HUES6 (cell line): ENCODE measurements around the gene EPHA4.

ENCODE experiments used
- H3K27ac ChIP-seq: 2 replicates; pipeline ENCODE4 v1.7.0; 2013; ENCODE audit warnings: low read depth, mild to moderate bottlenecking, low read length, inconsistent platforms
- H3K27me3 ChIP-seq: 2 replicates; pipeline ENCODE4 v1.6.1; 2013; ENCODE audit warnings: low read length; ENCODE audit not compliant: control insufficient read depth, insufficient read depth
- H3K36me3 ChIP-seq: 2 replicates; pipeline ENCODE4 v1.6.1; 2013; ENCODE audit warnings: low read length; ENCODE audit not compliant: control insufficient read depth, insufficient read depth
- H3K4me1 ChIP-seq: 2 replicates; pipeline ENCODE4 v1.6.1; 2013; ENCODE audit warnings: low read length; ENCODE audit not compliant: control insufficient read depth, insufficient read depth
- H3K4me3 ChIP-seq: 2 replicates; pipeline ENCODE4 v1.5.1; 2013; ENCODE audit warnings: low read depth, low read length
- H3K9ac ChIP-seq: one replicate; pipeline ENCODE4 v1.6.1; 2013; ENCODE audit warnings: mild to moderate bottlenecking, low read length
- H3K9me3 ChIP-seq: 2 replicates; pipeline ENCODE4 v1.6.1; 2013; ENCODE audit warnings: low read depth, low read length; ENCODE audit not compliant: control insufficient read depth, insufficient read depth

EPHA4 gene

DNA sequence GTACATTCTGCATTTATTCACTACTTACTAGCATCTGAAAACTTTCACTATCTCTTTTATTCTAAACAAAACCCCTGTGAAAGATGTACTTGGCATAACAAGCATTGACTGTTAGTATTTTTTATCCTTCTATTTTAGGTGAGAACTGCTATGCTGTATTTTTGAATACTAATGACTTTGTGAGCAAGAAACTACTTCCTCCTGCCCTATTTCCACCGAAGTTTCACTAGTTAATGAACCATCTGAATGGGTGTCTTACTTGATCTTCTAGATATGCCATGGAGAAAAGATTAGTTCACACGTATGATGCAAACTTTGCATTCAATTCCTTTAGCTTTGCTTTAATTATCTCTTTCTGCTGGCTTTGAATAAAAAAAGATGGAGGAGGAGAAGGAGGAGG, 68.1 kb downstream of the EPHA4 start:
- no peaks in the 10 kb centered on the region for H3K36me3 ChIP-seq
- H3K27me3 ChIP-seq: no peaks in the 10 kb centered on the region
- no peak overlapping the region for H3K9ac ChIP-seq
- peaks cover 11% of the 10 kb centered on the region; the same call in 1 of the 2 replicates for H3K4me1 ChIP-seq
- H3K27ac ChIP-seq: no peak overlapping the region
- no peaks in the 10 kb centered on the region for H3K9me3 ChIP-seq
- no peak overlapping the region for H3K4me3 ChIP-seq

DNA sequence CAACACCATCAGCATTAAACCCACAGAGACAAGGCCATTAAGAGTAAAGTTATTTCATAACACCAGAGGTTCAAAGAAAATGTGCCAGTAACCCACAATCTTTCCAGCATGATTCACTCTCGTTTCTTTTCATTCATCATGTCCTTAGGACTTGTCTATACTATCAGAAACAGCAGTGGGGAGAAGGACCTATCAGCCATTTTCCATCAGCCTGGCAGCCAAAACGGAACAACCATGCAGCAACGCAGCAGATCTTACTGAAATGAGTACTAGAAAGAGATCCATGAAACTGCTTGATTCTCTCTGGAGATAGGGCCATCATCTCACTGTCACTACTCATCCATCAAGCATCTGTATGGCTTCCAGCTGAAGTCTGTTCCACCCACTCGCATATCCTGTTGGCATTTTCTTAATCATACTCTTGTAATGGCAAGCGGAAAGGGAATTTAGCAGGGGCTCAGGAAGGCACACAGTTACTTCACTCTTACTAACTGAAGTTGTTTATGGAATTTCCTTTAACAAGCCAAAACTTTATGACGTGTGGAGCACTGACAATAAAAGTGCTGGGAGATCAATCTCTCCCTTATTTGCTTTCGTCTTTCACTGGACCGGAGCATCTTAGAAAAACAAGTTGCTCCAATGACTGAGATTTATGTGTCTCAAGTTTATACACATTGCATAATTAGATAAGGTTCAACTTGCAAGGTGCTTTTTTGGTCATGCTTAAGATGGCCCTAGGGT, 69.7 kb downstream of the EPHA4 start:
- Histone ChIP-seq H3K27me3 (no peaks in the 10 kb centered on the region), H3K9me3 (no peaks in the 10 kb centered on the region), H3K4me3 (no peak overlapping the region), H3K4me1 (peaks cover 11% of the 10 kb centered on the region; the same call in 1 of the 2 replicates), H3K36me3 (no peaks in the 10 kb centered on the region), H3K9ac (no peak overlapping the region), H3K27ac (no peak overlapping the region)

DNA sequence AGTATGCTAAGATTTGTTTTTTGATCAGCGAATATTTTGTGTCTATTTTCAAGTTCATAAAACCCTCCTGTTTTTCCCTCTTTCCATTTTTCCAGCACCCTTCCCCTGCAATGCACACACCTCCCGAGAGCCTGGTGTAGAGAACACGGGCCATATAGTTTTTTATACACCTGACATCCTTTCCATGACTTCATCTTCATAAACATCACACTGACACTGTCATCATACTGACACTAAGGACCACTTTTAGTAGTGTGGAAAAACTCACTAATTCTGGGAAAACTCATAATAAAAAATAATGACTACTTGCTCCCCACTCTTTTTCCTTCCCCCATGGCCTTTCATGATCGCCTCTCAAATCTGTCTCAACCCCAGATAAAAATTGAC, 70.2 kb downstream of the EPHA4 start:
- Histone ChIP-seq H3K9ac (no peak overlapping the region), H3K9me3 (no peaks in the 10 kb centered on the region), H3K27me3 (no peaks in the 10 kb centered on the region), H3K36me3 (no peaks in the 10 kb centered on the region), H3K4me3 (no peak overlapping the region), H3K4me1 (peaks cover 11% of the 10 kb centered on the region; the same call in 1 of the 2 replicates), H3K27ac (no peak overlapping the region)

DNA sequence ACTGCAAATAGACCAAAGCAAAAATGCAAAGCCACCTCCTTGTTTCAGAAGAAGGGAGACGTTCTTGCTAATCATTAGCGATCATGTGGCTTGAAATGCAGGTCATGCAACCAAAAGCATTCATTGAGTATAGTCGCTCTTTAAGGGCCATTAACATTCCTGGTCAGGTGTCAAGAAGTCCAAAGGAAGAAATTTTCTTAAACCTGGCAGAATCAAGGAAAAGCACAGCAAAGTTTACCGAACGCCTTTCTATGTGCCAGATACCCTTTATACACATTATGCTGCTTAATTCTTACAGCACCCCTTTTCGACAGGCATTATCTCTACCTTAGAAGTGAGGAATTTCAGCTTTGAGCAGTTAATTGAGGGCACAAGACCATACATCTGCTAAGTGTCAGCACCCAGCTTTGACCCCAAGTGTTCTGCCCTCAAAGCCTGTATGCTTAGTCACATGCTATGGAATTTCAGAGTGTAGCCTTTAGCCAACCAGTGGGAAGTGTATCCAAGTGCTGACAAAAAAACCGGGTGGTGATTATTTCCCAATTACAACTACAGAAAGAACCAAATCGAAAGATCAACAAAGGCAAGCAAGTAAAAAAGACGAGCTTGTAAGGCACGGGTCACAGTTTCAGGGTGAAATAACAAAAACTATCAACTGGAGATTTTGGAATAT, 70.8 kb downstream of the EPHA4 start:
- H3K4me3 ChIP-seq: no peak overlapping the region
- H3K4me1 ChIP-seq: peaks cover 11% of the 10 kb centered on the region; the same call in 1 of the 2 replicates
- H3K9ac ChIP-seq: no peak overlapping the region
- no peak overlapping the region for H3K27ac ChIP-seq
- no peaks in the 10 kb centered on the region for H3K27me3 ChIP-seq
- H3K9me3 ChIP-seq: no peaks in the 10 kb centered on the region
- H3K36me3 ChIP-seq: no peaks in the 10 kb centered on the region

DNA sequence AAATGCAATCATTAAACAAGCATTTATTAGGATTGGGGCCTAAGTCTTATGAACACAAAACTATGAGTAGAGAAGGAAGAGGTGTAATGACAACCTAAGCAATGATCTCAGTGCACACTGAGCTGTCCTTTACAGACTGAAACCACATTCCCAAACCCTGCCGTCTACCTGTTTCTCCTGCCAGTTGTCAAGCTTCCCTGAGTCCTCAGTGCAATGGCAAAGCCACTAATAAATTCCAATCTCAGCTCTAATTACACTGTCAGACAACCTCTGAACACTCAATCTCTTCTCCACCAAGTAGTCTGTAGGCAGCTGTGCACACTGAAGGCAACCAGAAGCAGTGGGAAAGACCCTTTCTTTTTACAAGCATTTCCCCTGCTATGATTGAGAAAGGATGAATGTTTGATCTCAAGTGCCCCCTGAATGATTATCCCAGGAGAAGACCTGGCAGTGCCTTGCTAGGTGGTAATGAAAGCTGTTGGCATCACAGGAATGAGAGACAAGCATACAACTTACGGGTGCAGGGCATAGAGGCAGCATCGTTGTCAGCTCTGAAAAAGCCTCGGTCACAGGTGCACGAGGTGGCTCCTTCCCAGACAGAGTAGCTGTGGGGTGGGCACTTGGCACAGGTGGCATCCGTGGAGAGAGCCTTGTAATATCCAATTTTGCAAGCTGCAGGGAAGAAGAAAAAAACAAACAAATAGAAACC, 71.4 kb downstream of the EPHA4 start:
- Histone ChIP-seq H3K4me3 (no peak overlapping the region), H3K4me1 (peaks cover 18% of the 10 kb centered on the region), H3K27me3 (no peaks in the 10 kb centered on the region), H3K27ac (no peak overlapping the region), H3K9ac (no peak overlapping the region), H3K36me3 (no peaks in the 10 kb centered on the region), H3K9me3 (no peaks in the 10 kb centered on the region)

DNA sequence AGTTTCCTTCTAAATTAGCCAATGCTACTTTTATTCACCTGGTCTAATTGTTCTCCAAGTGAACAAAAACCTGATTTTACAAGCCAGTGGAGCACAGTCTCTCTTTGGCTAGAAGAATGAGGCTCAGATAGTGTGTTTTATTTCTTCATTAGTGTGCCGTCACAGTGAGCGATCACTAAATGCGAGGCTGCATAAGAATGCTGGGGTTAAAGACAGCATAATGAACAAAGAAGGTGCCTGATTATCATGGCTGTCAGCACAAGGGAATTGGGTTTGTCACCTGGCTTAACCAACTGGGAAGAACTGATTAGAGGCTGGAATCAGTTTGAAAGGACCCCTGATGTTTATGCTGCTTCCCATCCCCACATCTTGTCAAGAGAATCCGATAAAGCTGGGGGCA, 76.4 kb downstream of the EPHA4 start:
- Histone ChIP-seq H3K27ac (no peak overlapping the region), H3K9ac (no peak overlapping the region), H3K4me3 (no peak overlapping the region), H3K4me1 (peaks cover 17% of the 10 kb centered on the region), H3K9me3 (no peaks in the 10 kb centered on the region), H3K27me3 (no peaks in the 10 kb centered on the region), H3K36me3 (no peaks in the 10 kb centered on the region)

DNA sequence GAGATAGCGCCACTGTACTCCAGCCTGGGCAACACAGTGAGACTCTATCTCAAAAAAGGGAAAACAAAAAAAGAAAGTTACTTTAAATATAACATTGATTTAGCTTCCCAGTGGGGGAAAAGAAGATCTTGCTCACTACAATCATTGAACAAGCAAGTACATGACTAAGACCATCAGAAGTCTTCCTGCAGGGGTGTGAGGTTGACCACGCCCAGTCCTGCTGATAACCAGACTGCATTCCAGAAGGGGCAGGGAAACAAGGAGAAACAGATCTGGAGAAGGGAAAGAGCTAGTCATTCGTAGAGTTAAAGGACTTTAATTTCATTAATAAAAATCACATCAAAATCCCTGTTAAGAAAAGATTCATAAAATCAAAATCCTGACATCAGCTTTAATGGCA, 77.5 kb downstream of the EPHA4 start:
- no peaks in the 10 kb centered on the region for H3K9me3 ChIP-seq
- H3K36me3 ChIP-seq: no peaks in the 10 kb centered on the region
- no peak overlapping the region for H3K4me3 ChIP-seq
- peaks cover 20% of the 10 kb centered on the region for H3K4me1 ChIP-seq
- no peaks in the 10 kb centered on the region for H3K27me3 ChIP-seq
- no peak overlapping the region for H3K27ac ChIP-seq
- no peak overlapping the region for H3K9ac ChIP-seq

DNA sequence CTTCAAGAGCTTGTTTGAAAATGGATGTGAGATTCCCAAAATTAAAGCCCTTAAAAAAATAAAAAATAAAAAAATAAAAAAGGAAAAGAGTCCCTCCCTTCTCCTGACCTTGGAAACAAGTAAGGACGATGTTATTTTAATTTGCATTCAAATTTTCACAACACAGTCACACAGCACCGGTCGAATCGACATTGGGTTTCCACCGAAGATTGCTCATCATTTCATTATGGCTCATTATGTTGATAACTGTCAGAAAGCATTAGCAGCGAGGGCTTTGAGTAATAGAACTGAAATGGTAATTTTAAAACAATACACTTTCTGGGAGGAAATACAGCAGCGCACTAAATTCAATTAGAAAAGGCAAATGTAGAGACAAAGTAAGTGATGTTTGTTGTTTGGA, 78.7 kb downstream of the EPHA4 start:
- Histone ChIP-seq H3K27me3 (no peaks in the 10 kb centered on the region), H3K9ac (no peak overlapping the region), H3K4me3 (no peak overlapping the region), H3K27ac (no peak overlapping the region), H3K36me3 (no peaks in the 10 kb centered on the region), H3K9me3 (no peaks in the 10 kb centered on the region), H3K4me1 (peaks cover 20% of the 10 kb centered on the region)

DNA sequence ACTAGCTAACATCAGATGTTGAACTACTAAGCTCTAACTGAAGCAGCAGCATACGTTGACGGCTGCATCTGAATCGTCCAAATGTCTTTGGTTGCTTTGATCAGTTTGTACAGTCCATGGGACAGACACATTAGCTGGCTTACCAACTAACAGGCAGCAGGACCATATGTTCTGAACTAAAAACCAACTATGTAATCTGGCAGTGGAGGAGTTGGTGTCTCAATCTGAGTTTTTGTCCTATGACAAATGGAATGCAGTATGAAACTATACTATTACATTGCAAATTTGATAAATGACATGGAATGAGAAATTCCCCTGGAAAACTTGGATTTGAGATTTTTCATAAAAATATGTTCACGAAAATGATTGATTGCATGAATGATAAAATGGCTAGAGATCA, 79.5 kb downstream of the EPHA4 start:
- Histone ChIP-seq H3K27ac (no peak overlapping the region), H3K9me3 (no peaks in the 10 kb centered on the region), H3K27me3 (no peaks in the 10 kb centered on the region), H3K4me3 (no peak overlapping the region), H3K9ac (no peak overlapping the region), H3K36me3 (no peaks in the 10 kb centered on the region), H3K4me1 (peaks cover 20% of the 10 kb centered on the region)

DNA sequence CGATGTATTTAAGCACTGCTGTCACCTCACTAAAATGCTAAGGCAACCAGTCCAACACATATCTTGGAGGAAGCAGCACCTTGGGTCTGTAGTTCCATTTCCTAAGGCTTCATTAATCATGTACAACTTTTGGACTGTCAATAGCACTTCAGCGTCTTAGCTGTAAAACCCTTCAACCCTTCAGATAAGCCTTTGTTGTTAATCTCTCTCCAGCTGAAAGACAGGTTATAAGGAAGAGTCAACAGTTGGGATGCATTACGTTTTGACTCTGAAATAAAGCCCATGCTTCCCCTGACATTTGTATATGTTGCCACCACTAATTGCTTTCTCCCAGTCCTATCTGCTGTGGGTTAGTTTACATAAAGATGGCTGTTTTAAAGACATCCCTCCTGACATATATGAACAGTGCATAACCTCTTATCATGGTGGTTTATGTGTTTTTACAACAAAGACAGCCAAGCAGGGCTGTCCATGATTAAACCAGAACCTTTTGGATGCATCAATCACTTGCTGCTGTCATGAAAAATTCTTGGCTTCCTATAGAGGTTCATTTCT, 81.5 kb downstream of the EPHA4 start:
- Histone ChIP-seq H3K27ac (no peak overlapping the region), H3K9me3 (no peaks in the 10 kb centered on the region), H3K4me3 (no peak overlapping the region), H3K9ac (no peak overlapping the region), H3K27me3 (no peaks in the 10 kb centered on the region), H3K4me1 (peaks cover 12% of the 10 kb centered on the region), H3K36me3 (no peaks in the 10 kb centered on the region)
